H1 (cell line): Measurements from ENCODE around the gene CBR3. TPM values are rescaled to one million over a fixed set of nuclear protein-coding genes. Genes with fewer than 3 reads are reported as not detected.

Experiments used
- CTCF ChIA-PET: fragments of 300-600 bp; sonication (Branson Sonifier 250); formaldehyde crosslinking; loops from one replicate; lab custom pipeline; 2021; ENCODE audit not compliant: partially characterized antibody; lab: Charles Lee
- POLR2A ChIA-PET: fragments of 300-600 bp; sonication (Branson Sonifier 250); formaldehyde crosslinking; loops from one replicate; lab custom pipeline; 2021; ENCODE audit warnings: inconsistent platforms; ENCODE audit not compliant: partially characterized antibody; lab: Charles Lee
- DNase-seq, 2 experiments: peaks; one replicate each; pipeline versions ENCODE4 v3.0.0 to v3.0.0-alpha.2; 2010 to 2022; ENCODE audit warnings: low spot score in 2 of 2, low read depth in 1 of 2, mixed read lengths in 1 of 2
- FAIRE-seq: peaks from 2 replicates; lab custom pipeline; 2011; peaks lifted over from hg19 to GRCh38; lab: Jason Lieb, UNC
- H2AFZ ChIP-seq: 2 replicates; pipeline ENCODE4 v1.8.1; 2012; ENCODE audit warnings: low read length, inconsistent platforms
- H2AK5ac ChIP-seq: 2 replicates; pipeline ENCODE4 v1.6.1; 2013; ENCODE audit warnings: low read depth, low read length
- H2BK120ac ChIP-seq: replicated peaks from 2 replicates; pipeline ENCODE3; 2013; ENCODE audit warnings: low read depth, low read length, inconsistent platforms
- H2BK12ac ChIP-seq: 2 replicates; pipeline ENCODE4 v1.6.1; 2013; ENCODE audit warnings: low read depth, low read length
- H2BK15ac ChIP-seq: 2 replicates; pipeline ENCODE4 v1.6.1; 2013; ENCODE audit warnings: low read length
- H2BK20ac ChIP-seq: 2 replicates; pipeline ENCODE4 v1.6.1; 2013; ENCODE audit warnings: low read length
- H2BK5ac ChIP-seq: 2 replicates; pipeline ENCODE4 v1.6.1; 2013; ENCODE audit warnings: low read depth, low read length
- H3K14ac ChIP-seq: 2 replicates; pipeline ENCODE4 v1.6.1; 2013; ENCODE audit warnings: inconsistent platforms; ENCODE audit not compliant: insufficient read length
- H3K18ac ChIP-seq: 2 replicates; pipeline ENCODE4 v1.6.1; 2013; ENCODE audit warnings: low read length; ENCODE audit errors: extremely low read depth
- H3K23ac ChIP-seq: 2 replicates; pipeline ENCODE4 v1.6.1; 2013; ENCODE audit warnings: inconsistent platforms; ENCODE audit not compliant: insufficient read length
- H3K23me2 ChIP-seq: 2 replicates; pipeline ENCODE4 v1.6.1; 2013; ENCODE audit warnings: low read depth, low read length
- H3K27ac ChIP-seq: 2 replicates; pipeline ENCODE4 v1.6.1; 2011; ENCODE audit warnings: low read depth, low read length, inconsistent platforms
- H3K27me3 ChIP-seq, 4 experiments: replicated peaks in 1 of 4; 1 replicate in 1 of 4; 2 replicates in 3 of 4; pipeline versions ENCODE4 v1.6.1 to v1.8.1; 2011 to 2013; ENCODE audit warnings: low read length in 3 of 4, mild to moderate bottlenecking in 3 of 4, inconsistent platforms in 2 of 4, mixed read lengths in 2 of 4, moderate library complexity in 1 of 4; ENCODE audit not compliant: control insufficient read depth in 3 of 4, insufficient read depth in 3 of 4; ENCODE audit errors: extremely low read depth in 1 of 4
- H3K36me3 ChIP-seq, 4 experiments: 2 replicates each; pipeline versions ENCODE4 v1.6.1 to v1.8.1; 2011 to 2013; ENCODE audit warnings: mild to moderate bottlenecking in 4 of 4, low read length in 3 of 4, moderate library complexity in 2 of 4, control low read depth in 1 of 4, inconsistent platforms in 1 of 4; ENCODE audit not compliant: insufficient read depth in 4 of 4, control insufficient read depth in 2 of 4
- H3K4ac ChIP-seq: replicated peaks from 2 replicates; pipeline ENCODE3; 2013; ENCODE audit warnings: low read length, low read depth, mixed read lengths, inconsistent platforms; ENCODE audit not compliant: insufficient read length
- H3K4me1 ChIP-seq, 4 experiments: replicated peaks in 1 of 4; 1 replicate in 1 of 4; 2 replicates in 3 of 4; pipeline versions ENCODE4 v1.6.1 to v1.8.1; 2011 to 2013; ENCODE audit warnings: low read length in 3 of 4, inconsistent platforms in 2 of 4, mixed read lengths in 1 of 4; ENCODE audit not compliant: insufficient read depth in 4 of 4, control insufficient read depth in 3 of 4
- H3K4me2 ChIP-seq, 2 experiments: 2 replicates each; pipeline versions ENCODE4 v1.6.1 to v1.8.1; 2011 to 2013; ENCODE audit warnings: low read depth in 2 of 2, low read length in 2 of 2, control low read depth in 1 of 2, inconsistent platforms in 1 of 2, mild to moderate bottlenecking in 1 of 2; ENCODE audit not compliant: insufficient read depth in 1 of 2
- H3K4me3 ChIP-seq, 4 experiments: fragments of 200-600, 300-600 bp in 1 of 4; sonication (generic), shearing (Covaris generic), sonication (Bioruptor Twin) in 1 of 4; 2 replicates each; pipeline versions ENCODE4 v1.5.1 to v1.8.1; 2011 to 2016; ENCODE audit warnings: low read length in 4 of 4, low read depth in 3 of 4, control low read depth in 2 of 4, inconsistent platforms in 2 of 4, mild to moderate bottlenecking in 2 of 4, mixed read lengths in 1 of 4, moderate library complexity in 1 of 4; ENCODE audit not compliant: insufficient read depth in 2 of 4; ENCODE audit errors: extremely low read depth in 1 of 4
- H3K56ac ChIP-seq: replicated peaks from 2 replicates; pipeline ENCODE3; 2013; ENCODE audit warnings: low read depth, mild to moderate bottlenecking, mixed read lengths, low read length, inconsistent platforms; ENCODE audit not compliant: insufficient read length
- H3K79me1 ChIP-seq: 2 replicates; pipeline ENCODE4 v1.6.1; 2013; ENCODE audit warnings: low read depth, low read length, control low read depth
- H3K79me2 ChIP-seq, 2 experiments: 2 replicates each; pipeline versions ENCODE4 v1.6.1 to v1.8.1; 2012 to 2013; ENCODE audit warnings: low read length in 2 of 2, mild to moderate bottlenecking in 2 of 2, inconsistent platforms in 1 of 2; ENCODE audit not compliant: insufficient read depth in 2 of 2, control insufficient read depth in 1 of 2
- H3K9ac ChIP-seq, 4 experiments: replicated peaks in 1 of 4; 1 replicate in 1 of 4; 2 replicates in 3 of 4; pipeline versions ENCODE4 v1.6.1 to v1.8.1; 2011 to 2013; ENCODE audit warnings: low read depth in 3 of 4, low read length in 3 of 4, control low read depth in 2 of 4, mild to moderate bottlenecking in 2 of 4, moderate library complexity in 2 of 4, inconsistent platforms in 1 of 4; ENCODE audit errors: extremely low read depth in 1 of 4
- H3K9me3 ChIP-seq, 2 experiments: 2 replicates each; pipeline versions ENCODE4 v1.6.1 to v1.8.1; 2012 to 2013; ENCODE audit warnings: mild to moderate bottlenecking in 2 of 2, moderate library complexity in 2 of 2, control low read depth in 1 of 2, inconsistent platforms in 1 of 2, low read depth in 1 of 2, low read length in 1 of 2, mixed read lengths in 1 of 2; ENCODE audit not compliant: insufficient read depth in 2 of 2
- H4K20me1 ChIP-seq, 2 experiments: replicated peaks in 1 of 2; 2 replicates each; pipeline versions ENCODE3 to v1.8.1; 2011 to 2013; ENCODE audit warnings: inconsistent platforms in 2 of 2, low read length in 2 of 2, mild to moderate bottlenecking in 1 of 2; ENCODE audit not compliant: insufficient read depth in 2 of 2, control insufficient read depth in 1 of 2
- H4K5ac ChIP-seq: 2 replicates; pipeline ENCODE4 v1.6.1; 2013; ENCODE audit warnings: low read length, low read depth, mixed read lengths, inconsistent platforms; ENCODE audit not compliant: insufficient read length
- H4K8ac ChIP-seq: 2 replicates; pipeline ENCODE4 v1.8.0; 2013; ENCODE audit warnings: mild to moderate bottlenecking, moderate library complexity, low read length, inconsistent platforms; ENCODE audit not compliant: insufficient read depth; ENCODE audit errors: extremely low read depth
- H4K91ac ChIP-seq: replicated peaks from 2 replicates; pipeline ENCODE3; 2013; ENCODE audit warnings: low read length, mixed read lengths, inconsistent platforms; ENCODE audit not compliant: insufficient read length
- CREB1 ChIP-seq: IDR thresholded peaks from 2 replicates; pipeline ENCODE4 v1.6.1; 2012; ENCODE audit warnings: inconsistent platforms
- POU5F1 ChIP-seq: IDR thresholded peaks from 2 replicates; pipeline ENCODE4 v1.6.1; 2011; ENCODE audit warnings: low read depth, mild to moderate bottlenecking, low read length, moderate library complexity
- RNF2 ChIP-seq: fragments of 200-900, 300-1000 bp; sonication (generic); IDR thresholded peaks from 2 replicates; pipeline ENCODE4 v1.7.1; 2016; ENCODE audit warnings: borderline replicate concordance, low read depth, mild to moderate bottlenecking, antibody characterized with exemption, low read length; ENCODE audit not compliant: poor library complexity, severe bottlenecking; ENCODE audit errors: missing control alignments
- SIRT6 ChIP-seq: IDR thresholded peaks from one replicate; pipeline ENCODE4 v1.7.1; 2012; ENCODE audit warnings: low read length, inconsistent platforms
- WGBS, 2 experiments: shearing (Covaris generic) in 1 of 2; methylation state at CpG; one replicate each; pipeline versions ENCODE4 v1.1.6 to v1.1.7; 2013 to 2015; ENCODE audit warnings: low lambda C conversion rate in 2 of 2, mixed read lengths in 2 of 2, inconsistent platforms in 1 of 2, low coverage in 1 of 2, missing lambda C conversion rate in 1 of 2; ENCODE audit not compliant: insufficient replicate concordance in 2 of 2, insufficient coverage in 1 of 2, insufficient read length in 1 of 2; ENCODE audit errors: extremely low coverage in 1 of 2, missing lambda C conversion rate in 1 of 2; 5-methylcytosine and 5-hydroxymethylcytosine counted together
- polyA plus RNA-seq, 7 experiments: library from polyadenylated mRNA; depleted of rRNA in 3 of 7; stranded (reverse) in 5 of 7; unstranded in 2 of 7; fragments of >200 nt in 5 of 7; fragments of 200-250 nt in 2 of 7; gene quantifications; 1 replicate in 5 of 7; 2 replicates in 1 of 7; 4 replicates in 1 of 7; pipeline versions ENCODE4 v1.2.1 to v1.2.3, GENCODE V29; 2011 to 2013; ENCODE audit warnings: missing spikeins in 2 of 7, mixed read lengths in 2 of 7
- total RNA-seq: library from RNA; stranded (reverse); fragmentation: NEBNext Ultra II Directional; extraction: Animal tissue kit (Norgen Biotek cat#: 25700); gene quantifications from 2 replicates; pipeline ENCODE4 v1.2.1, GENCODE V29; 2021
- TF ChIP-seq, protein P1 (sequence below): IDR thresholded peaks from 2 replicates; pipeline ENCODE4 v1.6.1; 2012; ENCODE audit warnings: inconsistent platforms

The CBR3 gene
- total and polyA plus RNA-seq, 2 of the 8 experiments (the other 6 are each of a cell fraction or from before 2014, with no cell fraction given), result 1.2 to 4.3 TPM

DNA sequence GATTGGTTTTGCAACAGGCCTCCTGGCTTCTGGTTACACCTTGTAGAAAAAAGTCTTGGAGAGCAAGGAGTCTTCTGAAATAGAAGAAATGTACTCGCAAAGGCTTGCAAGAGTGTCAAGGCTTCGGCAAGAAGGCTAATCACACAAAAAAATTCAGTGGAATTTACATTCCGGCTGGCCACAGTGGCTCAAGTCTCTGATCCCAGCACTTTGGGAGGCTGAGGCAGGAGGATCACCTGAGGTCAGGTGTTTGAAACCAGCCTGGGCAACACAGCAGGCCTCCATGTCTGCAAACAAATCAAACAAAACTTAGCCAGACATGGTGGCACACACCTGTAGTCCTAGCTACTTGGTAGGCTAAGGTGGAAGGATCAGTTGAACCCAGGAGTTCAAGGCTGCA, 14.0 kb downstream of the CBR3 start:
- H3K4me1 ChIP-seq, result no peaks in the 10 kb centered on the region
- WGBS, 2 experiments, result 98% methylated on average over 3 of the region's 3 CpGs; no CpG with 5 or more reads in 1 of the 2 experiments
- CTCF ChIA-PET, result interaction anchor here (1.5 to 7.6 kb wide), 4 partner anchors 8 to 62 kb away, joined by 5 to 107 read pairs (median 34); no protein-coding TSS in a partner anchor

More for the DNA sequence above, 14.0 kb downstream of the CBR3 start:
- Histone ChIP-seq H3K36me3 (no peaks in the 10 kb centered on the region), H3K4me2 (no peak overlapping the region), H3K27ac (no peak overlapping the region), H4K5ac (no peak overlapping the region), H3K79me2 (no peaks in the 10 kb centered on the region), H3K23me2 (no peaks in the 10 kb centered on the region), H3K23ac (no peak overlapping the region), H2BK12ac (no peak overlapping the region), H4K91ac (no peak overlapping the region), H3K4ac (no peak overlapping the region), H3K56ac (no peak overlapping the region), H4K8ac (no peak overlapping the region), H3K18ac (no peak overlapping the region), H3K79me1 (no peaks in the 10 kb centered on the region), H2BK5ac (no peak overlapping the region), H4K20me1 (no peaks in the 10 kb centered on the region), H3K14ac (no peak overlapping the region), H2AFZ (no peak overlapping the region), H3K9ac (no peak overlapping the region), H2BK15ac (no peak overlapping the region), H3K4me3 (no peak overlapping the region), H2BK20ac (no peak overlapping the region), H2AK5ac (no peak overlapping the region), H3K9me3 (no peaks in the 10 kb centered on the region), H3K27me3 (no peaks in the 10 kb centered on the region), H2BK120ac (no peak overlapping the region)
- DNase-seq (no peak), FAIRE-seq (no peak)
- no peak for TF ChIP-seq CREB1
- TF ChIP-seq RNF2, result no peak
- no peak for TF ChIP-seq POU5F1
- TF ChIP-seq, protein P1, sequence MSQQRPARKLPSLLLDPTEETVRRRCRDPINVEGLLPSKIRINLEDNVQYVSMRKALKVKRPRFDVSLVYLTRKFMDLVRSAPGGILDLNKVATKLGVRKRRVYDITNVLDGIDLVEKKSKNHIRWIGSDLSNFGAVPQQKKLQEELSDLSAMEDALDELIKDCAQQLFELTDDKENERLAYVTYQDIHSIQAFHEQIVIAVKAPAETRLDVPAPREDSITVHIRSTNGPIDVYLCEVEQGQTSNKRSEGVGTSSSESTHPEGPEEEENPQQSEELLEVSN, result no peak
- no peak for TF ChIP-seq SIRT6
- POLR2A ChIA-PET, result no interaction called here
